Body of pancreas (tissue), 4 donors: ENCODE results near the gene SGO2. TPM values are rescaled to one million over a fixed set of nuclear protein-coding genes. Genes with fewer than 3 reads are reported as not detected.

Source experiments
- ATAC-seq: fragments of 150-250 bp; one replicate; pipeline ENCODE4 v1.9.1; 2016
- DNase-seq, 4 donors: peaks; one replicate each; pipeline ENCODE4 v3.0.0-alpha.2; 2019
- H3K27ac ChIP-seq, 4 donors: fragments of 200-600 bp; sonication (generic); 1 replicate in 3 of 4; 2 replicates in 1 of 4; pipeline versions ENCODE4 v1.5.1 to v1.6.1; 2016 to 2019; ENCODE audit warnings: mild to moderate bottlenecking in 1 of 4, mixed read lengths in 1 of 4, moderate library complexity in 1 of 4
- H3K27me3 ChIP-seq, 2 donors: fragments of 200-600 bp; sonication (generic); one replicate each; pipeline ENCODE4 v1.6.0; 2016; ENCODE audit warnings: mild to moderate bottlenecking in 1 of 2
- H3K36me3 ChIP-seq, 2 donors: fragments of 200-600 bp; sonication (generic); replicated peaks in 1 of 2; 2 replicates each; pipeline ENCODE4 v1.5.1; 2016; ENCODE audit warnings: low read depth in 2 of 2; ENCODE audit not compliant: insufficient read depth in 1 of 2
- H3K4me1 ChIP-seq: fragments of 200-600 bp; sonication (generic); one replicate; pipeline ENCODE4 v1.6.0; 2016
- H3K4me3 ChIP-seq, 2 donors: fragments of 200-600 bp; sonication (generic); 1 replicate in 1 of 2; 2 replicates in 1 of 2; pipeline ENCODE4 v1.5.1; 2016 to 2019
- H3K9me3 ChIP-seq, 3 donors: fragments of 200-600 bp; sonication (generic); 1 replicate in 2 of 3; 2 replicates in 1 of 3; pipeline ENCODE4 v1.5.1; 2016
- POLR2A ChIP-seq, 3 donors: fragments of 450-650 bp; IDR thresholded peaks; one replicate each; pipeline ENCODE4 v1.6.1; 2016; ENCODE audit warnings: antibody characterized with exemption in 3 of 3, mild to moderate bottlenecking in 2 of 3
- WGBS, 2 donors: methylation state at CpG; one replicate each; pipeline ENCODE4 v1.1.5; 2017; 5-methylcytosine and 5-hydroxymethylcytosine counted together
- intact Hi-C: fragments of 100-400 bp; cut with DNase I; formaldehyde crosslinking; loops from one replicate; pipeline ENCODE4 v1.15.1; 2023
- total RNA-seq, 2 donors: library from RNA; depleted of rRNA; stranded (reverse); fragments of >200 nt; gene quantifications; one replicate each; pipeline ENCODE4 v1.1.0, GENCODE V29; 2016
- TF ChIP-seq, protein P1 (sequence below), 7 experiments: fragments of 450-650 bp in 4 of 7; fragments of 200-600 bp in 3 of 7; sonication (generic) in 3 of 7; IDR thresholded peaks; one replicate each; pipeline ENCODE4 v1.5.1; 2016 to 2019; ENCODE audit warnings: antibody characterized with exemption in 7 of 7

SGO2 gene
- total RNA-seq = 1 to 10 TPM; 1.6 to 2.3 TPM

- ATAC-seq (peak; percentile 100), DNase-seq (peak; percentile 90 to 94 (median 93))
- Histone ChIP-seq H3K27ac (peak within 1 kb of the TSS in 2 of 4 donors; percentile 38 to 48), H3K36me3 (no peaks in the 10 kb centered on the region), H3K27me3 (no peaks in the 10 kb centered on the region), H3K9me3 (no peaks in the 10 kb centered on the region), H3K4me3 (peak within 1 kb of the TSS; percentile 60 to 85), H3K4me1 (peaks cover 7% of the 10 kb centered on the region)
- peak in 2 of 3 donors; percentile 69 to 79 for TF ChIP-seq POLR2A (IDR thresholded peaks at IDR 0.05)
- TF ChIP-seq, protein P1, sequence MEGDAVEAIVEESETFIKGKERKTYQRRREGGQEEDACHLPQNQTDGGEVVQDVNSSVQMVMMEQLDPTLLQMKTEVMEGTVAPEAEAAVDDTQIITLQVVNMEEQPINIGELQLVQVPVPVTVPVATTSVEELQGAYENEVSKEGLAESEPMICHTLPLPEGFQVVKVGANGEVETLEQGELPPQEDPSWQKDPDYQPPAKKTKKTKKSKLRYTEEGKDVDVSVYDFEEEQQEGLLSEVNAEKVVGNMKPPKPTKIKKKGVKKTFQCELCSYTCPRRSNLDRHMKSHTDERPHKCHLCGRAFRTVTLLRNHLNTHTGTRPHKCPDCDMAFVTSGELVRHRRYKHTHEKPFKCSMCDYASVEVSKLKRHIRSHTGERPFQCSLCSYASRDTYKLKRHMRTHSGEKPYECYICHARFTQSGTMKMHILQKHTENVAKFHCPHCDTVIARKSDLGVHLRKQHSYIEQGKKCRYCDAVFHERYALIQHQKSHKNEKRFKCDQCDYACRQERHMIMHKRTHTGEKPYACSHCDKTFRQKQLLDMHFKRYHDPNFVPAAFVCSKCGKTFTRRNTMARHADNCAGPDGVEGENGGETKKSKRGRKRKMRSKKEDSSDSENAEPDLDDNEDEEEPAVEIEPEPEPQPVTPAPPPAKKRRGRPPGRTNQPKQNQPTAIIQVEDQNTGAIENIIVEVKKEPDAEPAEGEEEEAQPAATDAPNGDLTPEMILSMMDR (IDR thresholded peaks at IDR 0.05) = no peak
- WGBS, 2 donors = 0 to 2% methylated on average over 14 to 56 of the region's 56 CpGs
- intact Hi-C loops = no loop called here
Observed at GRCh38 chr2:200525882-200526651, at the start of gene SGO2. SGO2 (plus strand) TSS chr2:200526207; CDS start chr2:200532976, 6,769 bp downstream.

DNA sequence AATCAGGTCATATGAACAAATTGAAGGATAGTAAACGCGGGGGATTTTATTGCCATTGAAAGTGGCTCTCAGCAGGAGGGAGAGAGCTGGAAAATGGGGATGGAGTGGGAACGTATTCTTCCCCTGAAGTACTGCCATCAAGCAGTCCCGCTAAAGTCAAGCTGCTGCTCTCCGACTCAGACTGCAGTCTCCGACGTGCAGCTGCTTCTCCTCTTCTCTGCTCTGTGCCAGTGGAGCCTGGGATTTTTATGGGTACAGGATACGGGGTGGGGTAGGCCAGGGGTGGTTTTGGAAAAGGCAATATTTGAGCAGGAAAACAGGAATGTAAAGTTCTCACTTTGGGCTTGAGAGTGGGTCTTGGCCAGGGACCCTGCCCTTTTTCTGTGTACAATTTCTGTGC is 49.2 kb upstream of the SGO2 start:
- intact Hi-C loops = loop anchor here (5.0 kb wide), 1 partner anchor 495 kb away; no protein-coding TSS in a partner anchor
- DNase-seq = no peak
- H3K4me1 ChIP-seq = peaks cover 4% of the 10 kb centered on the region
- no peak overlapping the region for H3K27ac ChIP-seq
- no peak overlapping the region for H3K4me3 ChIP-seq
- no peaks in the 10 kb centered on the region for H3K27me3 ChIP-seq
- ATAC-seq = no peak
- 86% methylated on average over 8 of the region's 8 CpGs for whole genome bisulfite sequencing, 2 donors
- TF ChIP-seq, protein P1 (IDR thresholded peaks at IDR 0.05) = no peak
- no peak for TF ChIP-seq POLR2A (IDR thresholded peaks at IDR 0.05)
- no peaks in the 10 kb centered on the region for H3K9me3 ChIP-seq
- H3K36me3 ChIP-seq = peaks cover 0 to 7% of the 10 kb centered on the region in 2 donors

GRCh38 chr2:200477667-200478131 is 48.3 kb upstream of the SGO2 start:
- Histone ChIP-seq H3K36me3 (peaks cover 0 to 7% of the 10 kb centered on the region in 2 donors), H3K4me1 (peaks cover 11% of the 10 kb centered on the region), H3K9me3 (no peaks in the 10 kb centered on the region), H3K27me3 (no peaks in the 10 kb centered on the region), H3K27ac (peak overlapping the region in 1 of 4 donors; percentile 28), H3K4me3 (no peak overlapping the region)
- WGBS, 2 donors = 82 to 86% methylated on average over 21 of the region's 21 CpGs
- peak; percentile 20 for ATAC-seq
- no peak for TF ChIP-seq POLR2A (IDR thresholded peaks at IDR 0.05)
- DNase-seq = peak in 3 of 4 donors; percentile 26 to 39 (median 29)
- intact Hi-C loops = loop anchor here (5.0 kb wide), 1 partner anchor 495 kb away; no protein-coding TSS in a partner anchor

GRCh38 chr2:200479692-200480265 is 46.2 kb upstream of the SGO2 start:
- 55 to 71% methylated on average over 8 of the region's 8 CpGs for WGBS, 2 donors
- H3K27me3 ChIP-seq = no peaks in the 10 kb centered on the region
- H3K4me3 ChIP-seq = no peak overlapping the region
- H3K36me3 ChIP-seq = peaks cover 0 to 3% of the 10 kb centered on the region in 2 donors
- no peak overlapping the region for H3K27ac ChIP-seq
- intact Hi-C loops = loop anchor here (5.0 kb wide), 1 partner anchor 497 kb away; no protein-coding TSS in a partner anchor
- peaks cover 24% of the 10 kb centered on the region for H3K4me1 ChIP-seq
- TF ChIP-seq, protein P1 (IDR thresholded peaks at IDR 0.05) = no peak
- TF ChIP-seq POLR2A (IDR thresholded peaks at IDR 0.05) = no peak
- no peaks in the 10 kb centered on the region for H3K9me3 ChIP-seq
- DNase-seq = no peak
- ATAC-seq = no peak

DNA sequence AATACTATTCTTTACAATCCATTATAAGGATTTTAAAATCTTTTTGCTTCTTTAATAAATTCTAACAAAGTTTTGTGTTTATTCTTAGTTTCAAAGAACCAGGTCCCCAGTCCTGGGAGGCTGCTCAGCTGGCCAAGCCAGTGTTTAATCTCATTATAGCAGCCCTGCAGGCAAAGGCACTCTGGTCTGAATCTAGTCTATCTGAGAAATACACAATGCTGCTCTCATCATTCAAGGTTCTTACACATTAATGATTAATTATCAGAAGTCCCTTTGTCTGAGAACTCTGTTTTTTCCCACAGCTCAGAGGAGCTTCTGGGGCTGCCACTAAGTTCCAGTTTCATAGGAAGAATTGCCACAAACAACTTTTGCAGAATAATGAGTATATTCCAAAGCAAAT is 43.8 kb upstream of the SGO2 start:
- DNase-seq (peak in 2 of 4 donors; percentile 34 to 51), ATAC-seq (peak; percentile 38)
- intact Hi-C loops = no loop called here
- no peak for TF ChIP-seq POLR2A (IDR thresholded peaks at IDR 0.05)
- TF ChIP-seq, protein P1 (IDR thresholded peaks at IDR 0.05) = no peak
- Histone ChIP-seq H3K27me3 (no peaks in the 10 kb centered on the region), H3K9me3 (no peaks in the 10 kb centered on the region), H3K4me3 (no peak overlapping the region), H3K4me1 (peaks cover 24% of the 10 kb centered on the region), H3K27ac (peak overlapping the region in 1 of 4 donors; percentile 47), H3K36me3 (peaks cover 0 to 2% of the 10 kb centered on the region in 2 donors)
